ENCODE measurements around the gene PHF13.
"Not testable (repeated sequence)": the region's sequence is repeated elsewhere in the genome, so short reads cannot be mapped to it uniquely, and the experiment has no call there.

The PHF13 gene

DNA sequence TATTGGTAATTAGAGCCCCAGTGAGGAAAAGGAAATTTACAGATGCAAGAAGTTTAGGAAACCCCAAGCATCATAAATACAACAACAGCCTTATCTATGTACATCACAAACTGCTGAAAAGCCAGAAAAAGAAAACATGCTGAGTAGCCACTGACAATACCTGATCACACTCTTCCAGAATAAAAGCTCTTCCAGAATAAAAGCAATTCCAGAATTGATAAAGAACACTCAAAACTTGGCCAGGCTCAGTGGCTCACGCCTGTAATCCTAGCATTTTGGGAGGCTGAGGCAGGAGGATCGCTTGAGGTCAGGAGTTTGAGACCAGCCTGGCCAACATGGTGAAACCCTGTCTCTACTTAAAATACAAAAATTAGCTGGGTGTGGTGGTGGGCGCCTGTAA is 27.3 kb downstream of the PHF13 start:
- H3K4me1 ChIP-seq (ENCODE audit: insufficient read depth, low read length); H3K9me3 ChIP-seq (ENCODE audit: control insufficient read depth, insufficient read depth, low read length); H3K9ac ChIP-seq (ENCODE audit: low read depth, low read length): not testable (repeated sequence)
- peaks cover 31% of the 10 kb centered on the region for H3K36me3 ChIP-seq (ENCODE audit: insufficient read depth, low read length)

DNA sequence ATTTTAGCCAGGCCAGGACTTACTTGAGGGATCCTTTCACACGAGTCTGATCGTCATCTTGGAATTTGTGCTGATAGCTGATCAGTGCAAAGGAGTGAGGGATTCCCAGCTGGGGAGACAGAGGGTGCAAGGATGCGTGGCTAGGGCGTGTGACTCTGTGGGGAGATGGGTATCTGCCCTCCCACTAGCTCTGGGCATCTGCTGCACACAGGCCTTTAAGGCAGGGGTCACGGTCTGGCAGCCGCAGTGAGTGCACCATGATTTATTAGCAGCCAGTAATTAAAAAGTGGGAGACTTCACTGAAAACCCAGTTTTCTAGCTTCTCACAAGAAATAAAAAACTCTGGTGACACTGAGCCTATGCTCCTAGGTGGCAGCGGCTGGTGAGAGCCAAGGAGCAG is 31.5 kb downstream of the PHF13 start:
- no peaks in the 10 kb centered on the region for H3K9me3 ChIP-seq (ENCODE audit: control insufficient read depth, insufficient read depth, low read length)
- H3K4me1 ChIP-seq (ENCODE audit: insufficient read depth, low read length) = no peaks in the 10 kb centered on the region
- H3K36me3 ChIP-seq (ENCODE audit: insufficient read depth, low read length) = peaks cover 9% of the 10 kb centered on the region

DNA sequence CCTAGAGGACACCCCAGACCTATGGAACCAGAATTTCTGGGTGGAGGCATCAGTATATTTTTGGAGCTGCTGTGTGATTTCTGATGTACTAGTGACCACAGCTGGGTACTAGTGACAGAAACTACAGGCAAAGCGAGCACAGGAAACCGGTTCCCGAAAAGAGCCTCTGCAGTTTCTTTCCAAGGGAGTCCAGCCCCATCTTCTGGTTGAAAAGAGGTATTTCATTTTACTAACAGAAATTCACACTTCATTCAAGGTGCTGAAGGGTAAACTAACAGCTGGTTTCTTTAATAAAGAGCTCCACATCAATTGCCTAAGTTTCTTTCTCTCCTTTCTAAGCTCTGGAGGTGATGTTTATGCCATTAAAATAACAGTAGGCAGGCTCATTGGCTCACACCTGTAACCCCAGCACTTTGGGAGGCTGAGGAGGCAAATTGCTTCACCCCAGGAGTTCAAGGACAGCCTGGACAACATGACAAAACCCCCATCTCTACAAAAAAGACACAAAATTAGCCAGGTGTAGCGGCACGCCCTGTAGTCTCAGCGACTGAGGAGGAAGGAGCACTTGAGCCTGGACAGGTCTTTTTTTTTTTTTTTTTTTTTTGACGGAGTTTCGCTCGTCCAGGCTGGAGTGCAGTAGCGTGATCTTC is 33.1 kb downstream of the PHF13 start:
- H3K4me1 ChIP-seq (ENCODE audit: insufficient read depth, low read length) = no peaks in the 10 kb centered on the region
- H3K9me3 ChIP-seq (ENCODE audit: control insufficient read depth, insufficient read depth, low read length) = no peaks in the 10 kb centered on the region
- H3K9ac ChIP-seq (ENCODE audit: low read depth, low read length) = no peak overlapping the region
- peaks cover 11% of the 10 kb centered on the region for H3K36me3 ChIP-seq (ENCODE audit: insufficient read depth, low read length)

More for the DNA sequence above, 31.5 kb downstream of the PHF13 start:
- H3K9ac ChIP-seq (ENCODE audit: low read depth, low read length) = no peak overlapping the region

DNA sequence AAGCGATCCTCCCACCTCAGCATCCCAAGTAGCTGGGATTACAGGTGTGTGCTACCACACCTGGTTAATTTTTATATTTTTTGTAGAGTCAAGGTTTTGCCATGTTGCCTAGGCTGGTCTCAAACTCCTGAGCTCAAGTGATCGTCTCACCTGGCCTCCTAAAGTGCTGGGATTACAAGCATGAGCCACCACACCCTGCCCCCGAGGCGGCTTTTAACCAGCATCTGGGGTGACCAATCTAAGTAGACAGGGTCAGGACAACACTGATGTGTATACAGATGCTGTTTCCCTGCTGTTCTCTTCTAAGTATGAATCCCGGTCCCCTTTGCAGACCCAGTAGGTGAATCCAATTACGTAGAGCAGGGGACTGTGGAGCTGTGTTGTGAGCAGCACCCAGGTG is 35.0 kb downstream of the PHF13 start:
- Histone ChIP-seq H3K4me1 (ENCODE audit: insufficient read depth, low read length) (no peaks in the 10 kb centered on the region), H3K9ac (ENCODE audit: low read depth, low read length) (no peak overlapping the region), H3K36me3 (ENCODE audit: insufficient read depth, low read length) (peaks cover 23% of the 10 kb centered on the region), H3K9me3 (ENCODE audit: control insufficient read depth, insufficient read depth, low read length) (no peaks in the 10 kb centered on the region)

DNA sequence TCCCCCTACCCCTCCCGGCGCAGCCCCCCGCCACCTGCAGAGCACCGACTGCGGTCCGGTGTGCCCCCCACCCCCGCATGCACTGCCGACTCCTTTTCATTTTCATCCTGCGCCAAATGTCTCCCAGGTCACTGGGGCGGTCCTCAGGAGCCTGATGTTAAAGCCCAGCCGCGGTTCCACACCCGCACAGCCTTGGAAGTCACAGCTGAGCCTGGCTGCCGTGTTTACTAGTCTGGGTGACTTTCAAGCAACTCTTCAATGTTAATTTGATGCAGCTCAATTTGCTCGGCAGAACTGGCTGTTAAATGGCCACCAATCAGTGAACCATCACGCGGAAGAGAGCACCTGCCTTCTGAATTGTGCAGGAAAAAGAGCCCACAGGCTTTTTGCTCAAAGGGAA is 38.4 kb downstream of the PHF13 start:
- no peaks in the 10 kb centered on the region for H3K9me3 ChIP-seq (ENCODE audit: control insufficient read depth, insufficient read depth, low read length)
- H3K9ac ChIP-seq (ENCODE audit: low read depth, low read length) = no peak overlapping the region
- H3K36me3 ChIP-seq (ENCODE audit: insufficient read depth, low read length) = peaks cover 20% of the 10 kb centered on the region; the same call in 1 of the 2 replicates
- no peaks in the 10 kb centered on the region for H3K4me1 ChIP-seq (ENCODE audit: insufficient read depth, low read length)

DNA sequence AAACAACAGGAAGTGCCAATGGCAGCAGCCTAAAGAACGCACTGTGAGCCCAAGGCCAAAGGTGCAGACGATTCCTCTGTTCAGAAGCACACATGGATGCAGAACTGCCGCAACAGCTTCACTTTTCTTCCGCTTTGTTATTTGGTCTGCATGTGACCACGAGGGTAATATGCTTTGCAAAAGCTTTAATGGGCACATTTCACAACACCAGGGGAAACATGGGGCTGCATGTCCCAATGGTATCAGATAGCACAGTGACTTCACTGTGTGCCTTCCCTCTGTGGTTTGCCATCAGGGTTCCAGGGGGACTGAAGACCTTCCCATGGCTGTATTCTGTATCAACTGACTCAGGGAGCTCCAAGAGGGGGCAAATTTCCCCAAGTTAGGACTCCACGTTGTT is 39.5 kb downstream of the PHF13 start:
- no peak overlapping the region for H3K9ac ChIP-seq (ENCODE audit: low read depth, low read length)
- H3K4me1 ChIP-seq (ENCODE audit: insufficient read depth, low read length) = no peaks in the 10 kb centered on the region
- no peaks in the 10 kb centered on the region for H3K9me3 ChIP-seq (ENCODE audit: control insufficient read depth, insufficient read depth, low read length)
- H3K36me3 ChIP-seq (ENCODE audit: insufficient read depth, low read length) = peaks cover 20% of the 10 kb centered on the region; the same call in 1 of the 2 replicates

DNA sequence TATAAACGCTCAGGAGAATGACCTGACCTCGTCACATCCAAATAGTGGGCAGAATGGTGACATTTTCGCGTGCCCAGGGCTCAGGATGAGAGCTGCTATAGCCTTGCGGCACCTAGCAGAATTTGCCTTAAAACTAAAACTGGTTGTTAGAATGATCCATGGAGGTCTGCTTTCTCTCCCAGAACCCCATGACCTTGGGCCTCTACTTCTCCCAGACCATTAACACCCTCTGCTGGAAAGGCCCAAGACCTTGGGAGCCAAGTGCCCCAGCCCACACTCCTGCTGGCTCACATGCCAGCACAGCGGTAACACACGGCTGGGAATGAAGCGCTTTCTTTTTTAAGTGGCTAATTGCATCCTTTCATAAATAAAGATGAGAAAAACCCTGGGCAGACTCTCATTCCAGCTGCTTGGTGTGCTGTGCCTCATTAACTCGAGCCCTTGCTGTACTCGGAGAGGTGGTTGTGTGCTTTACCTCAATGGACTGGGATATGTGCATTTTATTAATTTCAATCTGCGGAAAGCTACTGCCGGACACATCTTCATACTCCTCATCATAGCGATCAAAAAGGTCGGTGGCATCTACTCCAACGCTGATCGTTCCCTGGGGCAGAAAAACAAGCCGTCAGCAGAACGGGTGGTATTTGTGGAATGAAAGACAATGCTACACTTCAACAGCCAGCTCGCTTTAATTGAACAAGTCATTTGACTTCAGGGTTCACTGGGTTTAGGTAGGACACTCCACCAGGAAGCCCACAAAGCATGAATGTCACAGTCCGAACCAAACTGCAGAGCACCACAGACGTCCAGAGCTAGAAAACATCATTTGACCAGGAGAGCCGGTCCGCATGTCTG is 40.1 kb downstream of the PHF13 start:
- Histone ChIP-seq H3K9me3 (ENCODE audit: control insufficient read depth, insufficient read depth, low read length) (no peaks in the 10 kb centered on the region), H3K36me3 (ENCODE audit: insufficient read depth, low read length) (peaks cover 20% of the 10 kb centered on the region; the same call in 1 of the 2 replicates), H3K9ac (ENCODE audit: low read depth, low read length) (no peak overlapping the region), H3K4me1 (ENCODE audit: insufficient read depth, low read length) (no peaks in the 10 kb centered on the region)

DNA sequence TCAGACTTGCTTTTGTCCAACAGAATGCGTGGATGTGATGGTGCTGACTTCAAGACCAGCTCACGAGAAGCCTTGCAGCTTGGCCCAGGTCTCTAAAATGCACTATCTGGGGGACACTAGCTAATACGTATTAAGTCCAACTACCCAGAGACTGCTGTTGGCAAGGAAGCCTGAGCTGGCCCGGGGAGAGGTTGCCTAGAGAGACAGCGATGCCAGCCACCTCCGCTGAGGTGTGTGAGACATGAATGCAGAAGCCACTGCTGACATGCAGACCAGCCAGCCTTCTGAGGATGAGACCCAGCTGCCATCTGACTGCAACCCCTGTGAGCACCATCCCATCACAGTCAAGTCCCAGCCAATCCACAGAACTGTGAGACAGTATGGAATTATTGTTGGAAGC is 43.6 kb downstream of the PHF13 start:
- H3K9me3 ChIP-seq (ENCODE audit: control insufficient read depth, insufficient read depth, low read length) = no peaks in the 10 kb centered on the region
- H3K4me1 ChIP-seq (ENCODE audit: insufficient read depth, low read length) = no peaks in the 10 kb centered on the region
- H3K36me3 ChIP-seq (ENCODE audit: insufficient read depth, low read length) = peaks cover 17% of the 10 kb centered on the region; the same call in 1 of the 2 replicates
- no peak overlapping the region for H3K9ac ChIP-seq (ENCODE audit: low read depth, low read length)

DNA sequence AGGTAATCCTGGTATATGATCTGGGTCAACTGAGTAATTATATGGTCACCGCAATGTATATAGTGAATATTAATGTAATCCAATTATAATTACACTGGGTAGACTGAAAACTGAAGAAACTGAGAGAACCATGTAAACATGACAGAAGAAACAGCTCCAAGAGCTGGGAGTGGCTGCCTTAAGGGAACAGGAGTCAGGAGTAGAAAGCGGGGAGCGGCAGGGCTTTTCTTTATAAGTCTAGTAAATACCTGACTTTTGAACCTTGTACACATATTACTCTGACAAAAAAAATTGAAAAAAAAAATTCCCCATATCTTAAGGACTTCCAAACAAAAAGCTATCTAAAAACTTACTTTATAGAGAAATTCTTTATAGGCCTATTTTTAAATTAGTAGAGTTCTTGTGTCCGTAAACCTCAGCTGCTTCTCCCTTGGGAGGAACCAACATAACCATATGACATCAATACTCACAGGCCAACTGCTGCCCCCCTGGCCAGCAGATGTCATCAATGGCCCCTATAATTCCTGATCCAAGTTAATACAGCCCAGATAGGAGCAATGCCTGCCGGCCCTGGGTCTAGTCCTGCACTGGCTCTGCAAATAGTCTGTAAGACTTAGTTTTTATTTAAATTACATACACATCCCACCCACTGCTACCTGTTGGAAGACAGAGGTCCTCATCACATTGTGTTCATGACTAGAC is 45.0 kb downstream of the PHF13 start:
- no peaks in the 10 kb centered on the region for H3K4me1 ChIP-seq (ENCODE audit: insufficient read depth, low read length)
- peaks cover 5% of the 10 kb centered on the region; the same call in 1 of the 2 replicates for H3K36me3 ChIP-seq (ENCODE audit: insufficient read depth, low read length)
- no peak overlapping the region for H3K9ac ChIP-seq (ENCODE audit: low read depth, low read length)
- H3K9me3 ChIP-seq (ENCODE audit: control insufficient read depth, insufficient read depth, low read length) = no peaks in the 10 kb centered on the region

DNA sequence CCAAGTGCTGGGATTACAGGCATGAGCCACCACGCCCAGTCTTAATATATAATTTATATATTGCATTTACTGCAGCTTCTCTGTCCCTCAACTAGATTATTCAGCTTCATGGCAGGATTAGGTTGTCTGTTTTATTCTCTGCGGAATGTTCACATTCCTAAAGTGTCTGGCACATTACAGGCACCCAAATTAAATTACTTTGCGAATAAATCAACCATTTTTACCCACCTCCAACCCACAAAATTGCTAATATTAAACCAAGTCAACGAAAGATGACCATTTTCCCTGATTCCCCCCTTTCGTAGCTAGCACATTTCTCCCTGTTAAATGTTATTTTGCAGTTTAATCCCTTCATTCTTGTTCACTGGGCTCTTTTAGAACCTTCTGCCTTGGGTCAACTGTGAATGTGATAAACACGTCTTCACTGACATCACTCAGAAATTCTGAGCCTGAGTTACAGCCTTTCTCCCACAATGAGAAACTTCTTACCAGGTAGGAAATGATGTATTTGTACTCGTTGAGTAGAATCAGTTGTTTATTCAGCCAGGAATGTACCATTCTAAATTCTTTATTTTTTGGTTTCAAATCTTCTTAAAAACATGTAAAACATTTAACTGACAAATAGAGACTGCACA is 47.0 kb downstream of the PHF13 start:
- H3K36me3 ChIP-seq (ENCODE audit: insufficient read depth, low read length) = peaks cover 3% of the 10 kb centered on the region; the same call in 1 of the 2 replicates
- no peak overlapping the region for H3K9ac ChIP-seq (ENCODE audit: low read depth, low read length)
- no peaks in the 10 kb centered on the region for H3K4me1 ChIP-seq (ENCODE audit: insufficient read depth, low read length)
- no peaks in the 10 kb centered on the region for H3K9me3 ChIP-seq (ENCODE audit: control insufficient read depth, insufficient read depth, low read length)

DNA sequence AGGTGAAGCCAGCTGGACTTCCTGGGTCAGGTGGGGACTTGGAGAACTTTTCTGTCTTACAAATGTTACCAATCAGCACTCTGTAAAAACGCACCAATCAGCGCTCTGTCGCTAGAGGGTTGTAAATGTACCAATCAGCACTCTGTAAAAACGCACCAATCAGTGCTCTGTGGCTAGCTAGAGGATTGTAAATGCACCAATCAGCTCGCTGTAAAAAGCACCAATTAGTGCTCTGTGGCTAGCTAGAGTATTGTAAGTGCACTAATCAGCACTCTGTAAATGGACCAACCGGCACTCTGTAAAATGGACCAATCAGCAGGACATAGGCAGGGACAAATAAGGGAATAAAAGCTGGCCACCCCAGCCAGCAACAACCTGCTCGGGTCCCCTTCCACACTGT is 48.9 kb downstream of the PHF13 start:
- not testable (repeated sequence) for H3K36me3 ChIP-seq (ENCODE audit: insufficient read depth, low read length); H3K4me1 ChIP-seq (ENCODE audit: insufficient read depth, low read length); H3K9me3 ChIP-seq (ENCODE audit: control insufficient read depth, insufficient read depth, low read length); H3K9ac ChIP-seq (ENCODE audit: low read depth, low read length)

DNA sequence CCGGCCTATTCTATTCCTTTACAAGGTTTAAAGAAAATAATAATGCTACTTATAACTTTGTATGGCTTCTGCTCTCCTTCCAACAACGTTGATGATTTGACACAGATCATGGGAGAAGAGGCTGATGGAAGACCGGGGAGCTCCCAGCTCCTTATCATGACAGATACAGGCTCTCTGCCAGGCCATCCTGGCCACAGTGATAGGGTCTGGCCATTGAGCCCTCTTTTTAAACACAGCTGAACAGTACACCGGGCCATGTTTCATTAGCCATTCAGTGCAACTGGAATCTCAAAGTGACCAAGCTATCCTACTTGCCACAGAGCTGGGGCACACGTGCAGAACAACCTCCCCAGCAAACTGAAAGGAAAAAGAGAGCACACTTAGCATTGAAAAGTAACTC is 53.2 kb downstream of the PHF13 start:
- peaks cover 7% of the 10 kb centered on the region; the same call in 1 of the 2 replicates for H3K36me3 ChIP-seq (ENCODE audit: insufficient read depth, low read length)

DNA sequence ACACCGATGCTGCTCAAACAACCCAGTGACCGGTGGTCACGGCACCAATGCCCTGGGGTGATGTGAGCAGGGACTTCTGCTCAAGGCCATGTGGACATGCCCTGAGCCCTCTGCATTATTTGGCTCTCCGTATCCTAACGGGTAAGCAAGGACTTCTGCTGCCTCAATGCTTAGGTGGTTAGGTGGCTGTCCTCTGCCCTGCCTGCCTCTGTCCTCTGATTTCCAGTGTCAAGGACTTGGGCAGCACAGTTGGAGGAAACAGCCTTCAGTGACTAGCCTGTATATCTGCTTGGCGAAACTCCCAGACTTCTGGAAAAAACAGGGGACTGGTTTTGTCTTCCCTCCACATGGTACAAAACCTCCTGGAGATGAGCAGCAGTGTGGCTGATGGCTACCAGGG is 53.6 kb downstream of the PHF13 start:
- no peaks in the 10 kb centered on the region for H3K9me3 ChIP-seq (ENCODE audit: control insufficient read depth, insufficient read depth, low read length)
- no peak overlapping the region for H3K9ac ChIP-seq (ENCODE audit: low read depth, low read length)
- H3K36me3 ChIP-seq (ENCODE audit: insufficient read depth, low read length) = peaks cover 7% of the 10 kb centered on the region; the same call in 1 of the 2 replicates
- no peaks in the 10 kb centered on the region for H3K4me1 ChIP-seq (ENCODE audit: insufficient read depth, low read length)

More for the DNA sequence above, 53.2 kb downstream of the PHF13 start:
- H3K4me1 ChIP-seq (ENCODE audit: insufficient read depth, low read length) = no peaks in the 10 kb centered on the region
- no peaks in the 10 kb centered on the region for H3K9me3 ChIP-seq (ENCODE audit: control insufficient read depth, insufficient read depth, low read length)
- H3K9ac ChIP-seq (ENCODE audit: low read depth, low read length) = no peak overlapping the region

DNA sequence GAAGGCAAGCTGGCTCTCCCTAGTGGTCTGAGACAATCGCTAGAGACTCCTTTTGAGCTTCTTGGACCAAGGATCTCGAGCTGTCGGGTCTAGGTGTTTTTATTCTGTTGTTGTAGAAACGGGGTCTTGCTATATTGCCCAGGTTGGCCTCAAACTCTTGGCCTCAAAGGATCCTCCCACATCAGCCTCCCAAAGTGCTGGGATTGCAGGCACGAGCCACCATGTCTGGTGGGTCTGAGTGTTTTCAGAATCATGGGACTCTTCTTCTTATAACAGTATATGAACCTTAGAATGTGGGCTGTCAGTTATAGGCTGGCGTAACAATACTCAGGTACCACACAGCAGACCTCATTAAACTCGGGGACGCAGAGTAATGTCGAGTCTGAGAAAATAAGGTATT is 55.0 kb downstream of the PHF13 start:
- no peaks in the 10 kb centered on the region for H3K4me1 ChIP-seq (ENCODE audit: insufficient read depth, low read length)
- no peaks in the 10 kb centered on the region for H3K9me3 ChIP-seq (ENCODE audit: control insufficient read depth, insufficient read depth, low read length)
- H3K36me3 ChIP-seq (ENCODE audit: insufficient read depth, low read length) = peaks cover 7% of the 10 kb centered on the region; the same call in 1 of the 2 replicates
- no peak overlapping the region for H3K9ac ChIP-seq (ENCODE audit: low read depth, low read length)

Measured in ES-I3 (cell line).